IPS-20b (cell line): ENCODE measurements around the gene CCDC50.

ENCODE experiments used
- H3K27ac ChIP-seq: one replicate; pipeline ENCODE4 v1.5.1; 2013; ENCODE audit warnings: low read length
- H3K27me3 ChIP-seq: 2 replicates; pipeline ENCODE4 v1.6.1; 2013; ENCODE audit warnings: mild to moderate bottlenecking, low read length, inconsistent platforms; ENCODE audit not compliant: insufficient read depth
- H3K36me3 ChIP-seq: 2 replicates; pipeline ENCODE4 v1.6.1; 2013; ENCODE audit warnings: low read depth, mild to moderate bottlenecking, inconsistent platforms, low read length, moderate library complexity; ENCODE audit not compliant: insufficient read depth
- H3K4me1 ChIP-seq: 2 replicates; pipeline ENCODE4 v1.6.1; 2013; ENCODE audit warnings: mild to moderate bottlenecking, control low read depth, inconsistent platforms, low read length, moderate library complexity; ENCODE audit not compliant: insufficient read depth
- H3K4me3 ChIP-seq: 2 replicates; pipeline ENCODE4 v1.5.1; 2013; ENCODE audit warnings: mild to moderate bottlenecking, low read length, inconsistent platforms
- H3K9ac ChIP-seq: 2 replicates; pipeline ENCODE4 v1.6.1; 2013; ENCODE audit warnings: low read depth, mild to moderate bottlenecking, inconsistent platforms, low read length, moderate library complexity
- H3K9me3 ChIP-seq: 2 replicates; pipeline ENCODE4 v1.6.1; 2013; ENCODE audit warnings: mild to moderate bottlenecking, low read depth, low read length, inconsistent platforms; ENCODE audit not compliant: insufficient read depth

Gene CCDC50

GRCh38 chr3:191412759-191413158 is 83.6 kb downstream of the CCDC50 start:
- Histone ChIP-seq H3K36me3 (no peaks in the 10 kb centered on the region), H3K27me3 (no peaks in the 10 kb centered on the region), H3K4me1 (peaks cover 5% of the 10 kb centered on the region; the same call in 1 of the 2 replicates), H3K9me3 (peaks cover 21% of the 10 kb centered on the region), H3K9ac (no peak overlapping the region), H3K27ac (no peak overlapping the region), H3K4me3 (no peak overlapping the region)

- peaks cover 20% of the 10 kb centered on the region for H3K9me3 ChIP-seq
- H3K9ac ChIP-seq: no peak overlapping the region
- peaks cover 5% of the 10 kb centered on the region; the same call in 1 of the 2 replicates for H3K4me1 ChIP-seq
- H3K4me3 ChIP-seq: no peak overlapping the region
- no peak overlapping the region for H3K27ac ChIP-seq
- no peaks in the 10 kb centered on the region for H3K36me3 ChIP-seq
- H3K27me3 ChIP-seq: no peaks in the 10 kb centered on the region
Measured at GRCh38 chr3:191414286-191414685, 85.1 kb downstream of the CCDC50 start.

GRCh38 chr3:191414732-191415131 is 85.5 kb downstream of the CCDC50 start:
- no peak overlapping the region for H3K27ac ChIP-seq
- H3K27me3 ChIP-seq: no peaks in the 10 kb centered on the region
- H3K4me3 ChIP-seq: no peak overlapping the region
- H3K36me3 ChIP-seq: no peaks in the 10 kb centered on the region
- peaks cover 5% of the 10 kb centered on the region; the same call in 1 of the 2 replicates for H3K4me1 ChIP-seq
- peaks cover 15% of the 10 kb centered on the region for H3K9me3 ChIP-seq
- H3K9ac ChIP-seq: no peak overlapping the region

DNA sequence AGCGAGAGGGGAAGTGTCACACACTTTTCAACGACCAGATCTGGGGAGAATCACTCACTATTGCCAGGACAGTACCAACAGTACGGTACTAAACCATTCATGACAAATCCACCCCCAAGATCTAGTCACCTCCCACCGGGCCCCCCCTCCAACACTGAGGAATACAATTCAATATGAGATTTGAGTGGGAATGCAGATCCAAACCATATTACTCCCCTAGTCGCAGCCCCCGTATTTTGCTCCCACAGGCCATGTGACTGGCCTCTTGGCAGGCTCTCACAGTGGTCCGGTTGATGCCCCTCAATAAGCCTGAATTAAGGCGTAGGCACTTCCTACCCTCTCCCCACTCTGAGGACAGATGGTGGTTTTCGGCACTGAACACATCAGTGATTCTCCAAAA is 86.4 kb downstream of the CCDC50 start:
- Histone ChIP-seq H3K4me3 (no peak overlapping the region), H3K36me3 (no peaks in the 10 kb centered on the region), H3K9ac (no peak overlapping the region), H3K27ac (no peak overlapping the region), H3K27me3 (no peaks in the 10 kb centered on the region), H3K9me3 (peaks cover 7% of the 10 kb centered on the region), H3K4me1 (peaks cover 5% of the 10 kb centered on the region; the same call in 1 of the 2 replicates)

DNA sequence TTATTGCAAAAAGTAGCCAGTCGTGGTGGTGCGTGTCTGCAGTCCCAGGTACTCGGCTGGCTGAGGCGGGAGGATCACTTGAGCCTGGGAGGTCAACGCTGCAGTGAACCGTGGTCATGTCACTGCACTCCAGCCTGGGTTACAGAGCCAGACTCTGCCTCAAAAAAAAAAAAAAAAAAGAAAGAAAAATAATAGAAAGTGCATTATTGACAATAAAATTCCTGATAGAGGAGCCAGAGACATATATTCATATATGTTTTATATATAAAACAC is 88.2 kb downstream of the CCDC50 start:
- Histone ChIP-seq H3K4me1 (peaks cover 5% of the 10 kb centered on the region; the same call in 1 of the 2 replicates), H3K36me3 (no peaks in the 10 kb centered on the region), H3K9ac (no peak overlapping the region), H3K9me3 (no peaks in the 10 kb centered on the region), H3K4me3 (no peak overlapping the region), H3K27ac (no peak overlapping the region), H3K27me3 (no peaks in the 10 kb centered on the region)

DNA sequence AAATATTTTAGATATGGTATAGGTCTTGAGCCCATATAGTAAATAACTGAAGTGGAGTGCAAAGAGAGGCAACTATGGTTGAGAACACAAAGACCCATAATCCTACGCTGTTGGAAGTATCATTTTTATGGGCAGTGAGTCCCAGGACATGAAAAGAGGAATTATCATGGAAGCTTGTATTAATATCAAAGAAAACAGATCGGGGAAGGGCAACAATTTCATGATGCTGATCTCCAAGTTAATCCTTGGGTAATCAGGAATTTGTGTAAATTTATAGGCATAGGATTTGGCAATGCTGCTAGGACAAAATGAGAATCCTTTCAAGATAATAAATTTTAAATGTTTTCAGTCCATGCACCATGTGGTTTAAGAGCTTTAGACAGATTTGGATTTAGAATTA is 91.6 kb downstream of the CCDC50 start:
- Histone ChIP-seq H3K36me3 (no peaks in the 10 kb centered on the region), H3K9ac (no peak overlapping the region), H3K27ac (no peak overlapping the region), H3K4me3 (no peak overlapping the region), H3K9me3 (no peaks in the 10 kb centered on the region), H3K27me3 (no peaks in the 10 kb centered on the region), H3K4me1 (no peaks in the 10 kb centered on the region; the same call in 1 of the 2 replicates)

GRCh38 chr3:191424881-191425280 is 95.7 kb downstream of the CCDC50 start:
- no peak overlapping the region for H3K27ac ChIP-seq

DNA sequence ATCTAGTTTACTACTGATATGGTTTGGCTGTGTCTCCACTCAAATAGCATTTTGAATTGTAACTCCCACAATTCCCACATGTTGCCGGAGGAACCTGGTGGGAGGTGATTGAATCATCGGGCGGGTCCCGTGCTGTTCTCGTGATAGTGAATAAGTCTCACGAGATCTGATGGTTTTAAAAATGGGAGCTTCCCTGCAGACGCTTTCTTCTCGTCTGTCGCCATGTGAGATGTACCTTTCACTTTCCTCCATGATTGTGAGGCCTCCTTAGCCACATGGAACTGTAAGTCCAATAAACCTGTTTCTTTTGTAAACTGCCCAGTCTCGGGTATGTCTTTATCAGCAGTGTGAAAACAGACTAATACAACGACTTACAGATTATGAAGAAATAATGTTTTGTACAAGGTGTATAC is 96.1 kb downstream of the CCDC50 start:
- no peak overlapping the region for H3K9ac ChIP-seq
- no peaks in the 10 kb centered on the region for H3K27me3 ChIP-seq
- H3K36me3 ChIP-seq: no peaks in the 10 kb centered on the region
- H3K4me1 ChIP-seq: no peaks in the 10 kb centered on the region
- no peaks in the 10 kb centered on the region for H3K9me3 ChIP-seq
- no peak overlapping the region for H3K4me3 ChIP-seq
- no peak overlapping the region for H3K27ac ChIP-seq

More at GRCh38 chr3:191424881-191425280, 95.7 kb downstream of the CCDC50 start:
- Histone ChIP-seq H3K36me3 (no peaks in the 10 kb centered on the region), H3K4me3 (no peak overlapping the region), H3K9me3 (no peaks in the 10 kb centered on the region), H3K9ac (no peak overlapping the region), H3K27me3 (no peaks in the 10 kb centered on the region), H3K4me1 (no peaks in the 10 kb centered on the region)

GRCh38 chr3:191426311-191426710 is 97.1 kb downstream of the CCDC50 start:
- Histone ChIP-seq H3K9me3 (no peaks in the 10 kb centered on the region), H3K4me3 (no peak overlapping the region), H3K27ac (no peak overlapping the region), H3K9ac (no peak overlapping the region), H3K4me1 (no peaks in the 10 kb centered on the region), H3K27me3 (no peaks in the 10 kb centered on the region), H3K36me3 (no peaks in the 10 kb centered on the region)

GRCh38 chr3:191428177-191428576 is 99.0 kb downstream of the CCDC50 start:
- H3K36me3 ChIP-seq: no peaks in the 10 kb centered on the region
- H3K27ac ChIP-seq: no peak overlapping the region
- no peaks in the 10 kb centered on the region for H3K9me3 ChIP-seq
- no peaks in the 10 kb centered on the region for H3K27me3 ChIP-seq
- H3K4me1 ChIP-seq: no peaks in the 10 kb centered on the region
- no peak overlapping the region for H3K4me3 ChIP-seq
- H3K9ac ChIP-seq: no peak overlapping the region

- Histone ChIP-seq H3K27ac (no peak overlapping the region), H3K4me3 (no peak overlapping the region), H3K27me3 (no peaks in the 10 kb centered on the region), H3K9me3 (no peaks in the 10 kb centered on the region), H3K4me1 (no peaks in the 10 kb centered on the region), H3K36me3 (no peaks in the 10 kb centered on the region), H3K9ac (no peak overlapping the region)
Measured at GRCh38 chr3:191430103-191430502, 100.9 kb downstream of the CCDC50 start.

DNA sequence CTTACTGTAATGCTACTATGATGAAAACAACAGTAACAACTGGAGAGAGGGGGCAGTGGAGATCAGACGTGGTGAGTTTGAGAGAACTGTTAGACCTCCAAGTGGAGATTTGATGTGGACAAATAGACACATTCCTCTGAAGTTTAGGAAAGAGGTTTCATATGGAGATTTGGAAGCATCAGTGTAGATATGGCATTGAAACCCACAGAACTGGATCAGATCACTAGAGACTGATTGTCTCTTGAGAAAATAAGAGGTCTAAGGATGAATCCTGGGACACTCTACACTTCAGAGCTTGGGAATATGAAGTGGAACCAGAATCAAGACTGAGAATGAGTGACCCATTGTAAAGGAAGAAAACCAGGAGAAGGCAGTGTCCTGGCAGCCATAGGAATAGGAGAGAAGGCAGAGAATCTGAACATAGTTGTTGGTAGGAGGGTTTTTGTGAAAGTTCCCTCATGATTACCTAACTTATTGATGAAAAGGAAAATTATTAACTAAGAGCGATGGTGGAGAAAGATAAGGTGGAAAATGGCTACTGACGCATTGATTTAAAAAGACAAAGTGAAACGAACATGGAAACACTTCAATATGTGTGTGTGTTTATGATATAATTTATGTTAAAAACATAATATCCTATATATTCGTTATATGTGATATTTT is 102.1 kb downstream of the CCDC50 start:
- Histone ChIP-seq H3K27ac (no peak overlapping the region), H3K36me3 (no peaks in the 10 kb centered on the region), H3K4me3 (no peak overlapping the region), H3K4me1 (no peaks in the 10 kb centered on the region), H3K9ac (no peak overlapping the region), H3K27me3 (no peaks in the 10 kb centered on the region), H3K9me3 (no peaks in the 10 kb centered on the region)
